HCT116 (cell line): ENCODE results near the gene TUBB1. TPM values are rescaled to one million over a fixed set of nuclear protein-coding genes. Genes with fewer than 3 reads are reported as not detected.

ENCODE experiments used
- ATAC-seq: fragments of 200-7000 bp; cut with Tn5 transposase; 2 replicates; pipeline ENCODE4 v1.9.1; 2020; ENCODE audit warnings: mild to moderate bottlenecking, moderate library complexity
- BruUV-seq: library from RNA; stranded (reverse); fragments of 400-500 nt; replicated peaks from 2 replicates; lab custom pipeline; 2021; lab: Mats Ljungman, UMichigan
- CTCF ChIA-PET: fragments of 300-600 bp; sonication (Branson Sonifier 250); formaldehyde crosslinking; loops from one replicate; lab custom pipeline; 2021; ENCODE audit warnings: antibody characterized with exemption; lab: Charles Lee
- POLR2A ChIA-PET: fragments of 300-600, 350-600 bp; sonication (Branson Sonifier 250); formaldehyde crosslinking; loops from one replicate; lab custom pipeline; 2021; ENCODE audit warnings: antibody characterized with exemption; lab: Charles Lee
- RAD21 ChIA-PET, 2 experiments: fragments of 300-600 bp; sonication (Branson Sonifier 250); formaldehyde crosslinking; loops; one replicate each; lab custom pipeline; 2023; ENCODE audit warnings: low total read pairs in 2 of 2; ENCODE audit not compliant: uncharacterized antibody in 2 of 2, unreplicated experiment in 2 of 2, low non-redundant PET in 1 of 2; lab: Charles Lee
- DNase-seq: peaks from one replicate; pipeline ENCODE4 v3.0.0-alpha.2; 2010; ENCODE audit warnings: low read depth, low spot score
- H2AFZ ChIP-seq: fragments of 200-600 bp; shearing (Covaris generic), sonication (generic); 2 replicates; pipeline ENCODE4 v1.6.1; 2017; ENCODE audit warnings: low read depth, mixed run types, mixed read lengths, antibody characterized with exemption, low read length; ENCODE audit not compliant: poor library complexity, severe bottlenecking
- H3K27ac ChIP-seq: 2 replicates; pipeline ENCODE4 v1.5.1; 2012; ENCODE audit warnings: low read depth, low read length
- H3K27me3 ChIP-seq: fragments of 200-600 bp; sonication (generic); 2 replicates; pipeline ENCODE4 v1.6.1; 2016; ENCODE audit warnings: mixed run types, low read length, mixed read lengths; ENCODE audit not compliant: insufficient read depth
- H3K36me3 ChIP-seq, 2 experiments: fragments of 200-500 bp in 1 of 2; fragments of 200-600 bp in 1 of 2; sonication (Bioruptor generic) in 1 of 2; sonication (generic) in 1 of 2; 2 replicates each; pipeline versions ENCODE4 v1.5.1 to v1.6.1; 2014 to 2016; ENCODE audit warnings: low read length in 2 of 2, inconsistent platforms in 1 of 2, mixed read lengths in 1 of 2, mixed run types in 1 of 2; ENCODE audit not compliant: insufficient read depth in 2 of 2, control insufficient read depth in 1 of 2
- H3K4me1 ChIP-seq, 2 experiments: fragments of 200-600 bp in 1 of 2; sonication (generic) in 1 of 2; 2 replicates each; pipeline versions ENCODE4 v1.5.1 to v1.6.1; 2012 to 2017; ENCODE audit warnings: low read length in 2 of 2, inconsistent platforms in 1 of 2, mild to moderate bottlenecking in 1 of 2, mixed read lengths in 1 of 2, mixed run types in 1 of 2, moderate library complexity in 1 of 2; ENCODE audit not compliant: insufficient read depth in 2 of 2, control insufficient read depth in 1 of 2
- H3K4me2 ChIP-seq: fragments of 200-600 bp; sonication (generic); 2 replicates; pipeline ENCODE4 v1.6.1; 2017; ENCODE audit warnings: mixed run types, low read length, mixed read lengths
- H3K4me3 ChIP-seq, 2 experiments: fragments of 200-600 bp in 1 of 2; sonication (generic) in 1 of 2; replicated peaks in 1 of 2; 2 replicates each; pipeline ENCODE4 v1.5.1; 2011 to 2016; ENCODE audit warnings: low read length in 2 of 2, control low read depth in 1 of 2, low read depth in 1 of 2, mild to moderate bottlenecking in 1 of 2, mixed read lengths in 1 of 2, mixed run types in 1 of 2
- H3K79me2 ChIP-seq: fragments of 200-600 bp; sonication (generic); 2 replicates; pipeline ENCODE4 v1.6.1; 2017; ENCODE audit warnings: mild to moderate bottlenecking, mixed run types, low read length, moderate library complexity, mixed read lengths; ENCODE audit not compliant: insufficient read depth
- H3K9ac ChIP-seq: fragments of 200-600 bp; sonication (generic); 2 replicates; pipeline ENCODE4 v1.6.1; 2016; ENCODE audit warnings: low read length, mixed read lengths
- H3K9me2 ChIP-seq: fragments of 200-600 bp; sonication (generic), shearing (Covaris generic); 2 replicates; pipeline ENCODE4 v1.6.1; 2017; ENCODE audit warnings: mixed run types, mild to moderate bottlenecking, moderate library complexity; ENCODE audit not compliant: insufficient read depth
- H3K9me3 ChIP-seq, 2 experiments: fragments of 200-500 bp in 1 of 2; fragments of 200-600 bp in 1 of 2; sonication (Bioruptor generic) in 1 of 2; sonication (generic) in 1 of 2; 2 replicates each; pipeline ENCODE4 v1.6.1; 2014 to 2017; ENCODE audit warnings: low read length in 2 of 2, mixed read lengths in 2 of 2, inconsistent platforms in 1 of 2, low read depth in 1 of 2, mild to moderate bottlenecking in 1 of 2, mixed run types in 1 of 2, moderate library complexity in 1 of 2; ENCODE audit not compliant: control insufficient read depth in 1 of 2, insufficient read depth in 1 of 2
- H4K20me1 ChIP-seq: fragments of 200-600 bp; sonication (generic), shearing (Covaris generic); 2 replicates; pipeline ENCODE4 v1.6.1; 2017; ENCODE audit warnings: mixed run types, mild to moderate bottlenecking, moderate library complexity; ENCODE audit not compliant: insufficient read depth
- CEBPB ChIP-seq: IDR thresholded peaks from 2 replicates; pipeline ENCODE4 v1.6.1; 2012; ENCODE audit warnings: low read depth
- EZH2 ChIP-seq: fragments of 200-600 bp; sonication (generic); IDR thresholded peaks from 2 replicates; pipeline ENCODE4 v1.6.1; 2017; ENCODE audit warnings: antibody characterized with exemption, mixed run types
- POLR2A ChIP-seq: IDR thresholded peaks from 2 replicates; pipeline ENCODE4 v1.7.0; 2011; ENCODE audit warnings: borderline replicate concordance; ENCODE audit not compliant: insufficient read depth, insufficient read length; ENCODE audit errors: extremely low read depth
- RAD21 ChIP-seq: IDR thresholded peaks from 2 replicates; pipeline ENCODE4 v1.6.1; 2012; ENCODE audit warnings: low read depth, mild to moderate bottlenecking
- SIN3A ChIP-seq: IDR thresholded peaks from 2 replicates; pipeline ENCODE4 v1.6.1; 2012; ENCODE audit warnings: low read depth
- SP1 ChIP-seq: IDR thresholded peaks from 2 replicates; pipeline ENCODE4 v1.6.1; 2012; ENCODE audit warnings: low read depth
- YY1 ChIP-seq: IDR thresholded peaks from 2 replicates; pipeline ENCODE4 v1.6.1; 2011; ENCODE audit warnings: low read length, low read depth, moderate library complexity, mild to moderate bottlenecking; ENCODE audit not compliant: insufficient replicate concordance; ENCODE audit errors: extremely low read depth
- ZBTB33 ChIP-seq: IDR thresholded peaks from 2 replicates; pipeline ENCODE4 v1.6.1; 2011; ENCODE audit warnings: mild to moderate bottlenecking, low read length, moderate library complexity; ENCODE audit not compliant: insufficient replicate concordance; ENCODE audit errors: extremely low read depth
- ZNF274 ChIP-seq: fragments of 200-500 bp; sonication (Bioruptor generic); IDR thresholded peaks from 2 replicates; pipeline ENCODE4 v1.6.1; 2014; ENCODE audit warnings: mild to moderate bottlenecking, low read depth, low read length, inconsistent platforms
- intact Hi-C: fragments of 100-400 bp; cut with micrococcal nuclease; formaldehyde crosslinking; loops from 2 replicates; pipeline ENCODE4 v1.10.0; 2022
- total RNA-seq: library from RNA; stranded (reverse); gene quantifications from one replicate; pipeline ENCODE4 v1.2.1, GENCODE V29; 2021; ENCODE audit not compliant: unreplicated experiment

Gene TUBB1
- total RNA-seq, 1 experiment from 2014 or later, result not detected

GRCh38 chr20:58987790-58988564 is 31.3 kb upstream of the TUBB1 start:
- H3K4me3 ChIP-seq, result no peak overlapping the region
- H3K4me2 ChIP-seq, result no peak overlapping the region
- DNase-seq, result no peak
- RAD21 ChIA-PET, result no interaction called here
- H3K36me3 ChIP-seq, result peaks cover 55 to 66% of the 10 kb centered on the region in 2 experiments
- CTCF ChIA-PET, result no interaction called here
- intact Hi-C loops, result loop anchor here (10.0 kb wide), 1 partner anchor 83 kb away; no protein-coding TSS in a partner anchor
- H3K79me2 ChIP-seq, result peaks cover 66% of the 10 kb centered on the region
- POLR2A ChIA-PET, result no interaction called here
- BruUV-seq, result no TSS peak
- ATAC-seq, result no peak
- no peaks in the 10 kb centered on the region for H3K27me3 ChIP-seq
- H3K27ac ChIP-seq, result no peak overlapping the region
- no peak overlapping the region for H2AFZ ChIP-seq
- no peaks in the 10 kb centered on the region for H3K4me1 ChIP-seq
- H3K9me3 ChIP-seq, result no peaks in the 10 kb centered on the region
- H4K20me1 ChIP-seq, result no peaks in the 10 kb centered on the region
- no peak overlapping the region for H3K9ac ChIP-seq
- TF ChIP-seq RAD21 (no peak), YY1 (no peak), ZBTB33 (no peak), SIN3A (no peak), POLR2A (no peak)
- H3K9me2 ChIP-seq, result no peaks in the 10 kb centered on the region

- Histone ChIP-seq H3K27me3 (no peaks in the 10 kb centered on the region), H3K9ac (no peak overlapping the region), H3K4me2 (no peak overlapping the region), H3K4me3 (no peak overlapping the region), H4K20me1 (no peaks in the 10 kb centered on the region), H3K79me2 (peaks cover 60% of the 10 kb centered on the region), H3K4me1 (no peaks in the 10 kb centered on the region), H2AFZ (no peak overlapping the region), H3K36me3 (peaks cover 59 to 71% of the 10 kb centered on the region in 2 experiments), H3K9me3 (no peaks in the 10 kb centered on the region), H3K9me2 (no peaks in the 10 kb centered on the region), H3K27ac (no peak overlapping the region)
- intact Hi-C loops, result loop anchor here (10.0 kb wide), 1 partner anchor 84 kb away; no protein-coding TSS in a partner anchor
- ChIA-PET POLR2A (no interaction called here), RAD21 (no interaction called here), CTCF (no interaction called here)
- DNase-seq (no peak), ATAC-seq (no peak)
- TF ChIP-seq EZH2 (no peak), SP1 (no peak), ZNF274 (no peak), CEBPB (no peak)
- BruUV-seq, result no TSS peak
Measured at GRCh38 chr20:58988565-58988882, 30.7 kb upstream of the TUBB1 start.
